Stomach (tissue), 9 donors: Measurements from ENCODE around the gene RPL26. TPM values are rescaled to one million over a fixed set of nuclear protein-coding genes. Genes with fewer than 3 reads are reported as not detected.
"Not testable (repeated sequence)": the region's sequence is repeated elsewhere in the genome, so short reads cannot be mapped to it uniquely, and the experiment has no call there.

Experiments used
- DNase-seq, 2 donors: peaks; one replicate each; pipeline versions ENCODE4 v3.0.0 to v3.0.0-alpha.2; 2013 to 2019
- H3K27ac ChIP-seq, 5 donors: fragments of 200-600 bp in 4 of 5; sonication (generic) in 4 of 5; one replicate each; pipeline ENCODE4 v1.5.1; 2013 to 2019; ENCODE audit warnings: mild to moderate bottlenecking in 1 of 5, moderate library complexity in 1 of 5
- H3K27me3 ChIP-seq, 3 donors: fragments of 200-600 bp; sonication (generic); one replicate each; pipeline ENCODE4 v1.5.1; 2017 to 2019; ENCODE audit warnings: mixed run types in 1 of 3
- H3K36me3 ChIP-seq, 4 donors: fragments of 200-600 bp; sonication (generic); 1 replicate in 3 of 4; 2 replicates in 1 of 4; pipeline ENCODE4 v1.5.1; 2016 to 2019
- H3K4me1 ChIP-seq, 4 donors: fragments of 200-600 bp; sonication (generic); one replicate each; pipeline ENCODE4 v1.5.1; 2016 to 2019
- H3K4me3 ChIP-seq, 4 donors: fragments of 200-600 bp; sonication (generic) in 3 of 4; one replicate each; pipeline ENCODE4 v1.5.1; 2016 to 2019; ENCODE audit warnings: mild to moderate bottlenecking in 1 of 4
- H3K9me3 ChIP-seq, 4 donors: fragments of 200-600 bp; sonication (generic); one replicate each; pipeline ENCODE4 v1.5.1; 2016 to 2019
- EP300 ChIP-seq: sonication (generic); formaldehyde crosslinking; IDR thresholded peaks from one replicate; pipeline ENCODE4 v1.6.1; 2017; ENCODE audit warnings: antibody characterized with exemption
- POLR2A ChIP-seq, 4 donors: fragments of 450-650 bp; IDR thresholded peaks; one replicate each; pipeline ENCODE4 v1.6.1; 2016; ENCODE audit warnings: antibody characterized with exemption in 4 of 4, control low read depth in 2 of 4, mild to moderate bottlenecking in 1 of 4, moderate library complexity in 1 of 4
- POLR2AphosphoS5 ChIP-seq, 3 donors: sonication (generic); formaldehyde crosslinking; IDR thresholded peaks; one replicate each; pipeline ENCODE4 v1.6.1; 2016; ENCODE audit warnings: antibody characterized with exemption in 3 of 3
- WGBS, 5 donors: extraction: QIAGEN DNeasy Blood & Tissue Kit in 3 of 5; methylation state at CpG; one replicate each; pipeline versions ENCODE4 v1.1.5 to v1.1.7; 2013 to 2018; 5-methylcytosine and 5-hydroxymethylcytosine counted together
- intact Hi-C: fragments of 100-400 bp; cut with DNase I; formaldehyde crosslinking; loops from one replicate; pipeline ENCODE4 v1.15.1; 2023; ENCODE audit warnings: low total_unique reads
- polyA plus RNA-seq, 3 donors: library from polyadenylated mRNA; stranded (reverse); fragments of 200-250 nt; gene quantifications; one replicate each; pipeline ENCODE4 v1.2.3, GENCODE V29; 2013
- total RNA-seq, 5 donors: library from RNA; depleted of rRNA; stranded (reverse); fragments of >200 nt; gene quantifications; one replicate each; pipeline versions ENCODE4 v1.1.0 to v1.2.3, GENCODE V29; 2014 to 2016
- TF ChIP-seq, protein P1 (sequence below), 7 experiments: fragments of 450-650 bp in 4 of 7; fragments of 200-600 bp in 3 of 7; sonication (generic) in 3 of 7; IDR thresholded peaks; one replicate each; pipeline ENCODE4 v1.5.1; 2016 to 2019; ENCODE audit warnings: antibody characterized with exemption in 7 of 7, control low read depth in 2 of 7, mild to moderate bottlenecking in 1 of 7
- donor health status: healthy with polysubstance abuse.
- donor health status: Bipolar disorder and iron deficiency.
- donor health status: healthy.

Gene RPL26
- total and polyA plus RNA-seq, 8 donors: 506 to 5,414 (median 3,474) TPM

DNA sequence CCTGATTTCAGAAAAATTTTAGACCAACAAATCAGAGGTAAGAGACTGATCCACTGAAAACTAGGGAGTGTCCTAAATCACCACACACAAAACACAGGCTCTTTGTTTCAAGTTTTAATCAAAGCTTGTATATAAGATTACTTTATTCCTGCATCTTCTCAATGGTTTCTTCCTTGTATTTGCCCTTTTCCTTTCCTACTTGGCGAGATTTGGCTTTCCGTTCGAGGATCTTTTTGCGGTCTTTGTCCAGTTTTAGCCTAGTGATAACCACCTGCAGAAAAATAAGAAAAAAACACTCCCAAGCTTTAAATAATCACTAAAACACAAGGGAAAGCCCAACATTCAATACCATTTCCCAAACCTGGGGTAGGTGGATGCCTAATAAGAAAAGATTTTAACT, 5.6 kb downstream of the RPL26 start:
- TF ChIP-seq, protein P1, sequence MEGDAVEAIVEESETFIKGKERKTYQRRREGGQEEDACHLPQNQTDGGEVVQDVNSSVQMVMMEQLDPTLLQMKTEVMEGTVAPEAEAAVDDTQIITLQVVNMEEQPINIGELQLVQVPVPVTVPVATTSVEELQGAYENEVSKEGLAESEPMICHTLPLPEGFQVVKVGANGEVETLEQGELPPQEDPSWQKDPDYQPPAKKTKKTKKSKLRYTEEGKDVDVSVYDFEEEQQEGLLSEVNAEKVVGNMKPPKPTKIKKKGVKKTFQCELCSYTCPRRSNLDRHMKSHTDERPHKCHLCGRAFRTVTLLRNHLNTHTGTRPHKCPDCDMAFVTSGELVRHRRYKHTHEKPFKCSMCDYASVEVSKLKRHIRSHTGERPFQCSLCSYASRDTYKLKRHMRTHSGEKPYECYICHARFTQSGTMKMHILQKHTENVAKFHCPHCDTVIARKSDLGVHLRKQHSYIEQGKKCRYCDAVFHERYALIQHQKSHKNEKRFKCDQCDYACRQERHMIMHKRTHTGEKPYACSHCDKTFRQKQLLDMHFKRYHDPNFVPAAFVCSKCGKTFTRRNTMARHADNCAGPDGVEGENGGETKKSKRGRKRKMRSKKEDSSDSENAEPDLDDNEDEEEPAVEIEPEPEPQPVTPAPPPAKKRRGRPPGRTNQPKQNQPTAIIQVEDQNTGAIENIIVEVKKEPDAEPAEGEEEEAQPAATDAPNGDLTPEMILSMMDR (IDR thresholded peaks at IDR 0.05): no peak
- TF ChIP-seq EP300 (no peak), POLR2A (IDR thresholded peaks at IDR 0.05) (no peak), POLR2AphosphoS5 (IDR thresholded peaks at IDR 0.05) (no peak)
- intact Hi-C loops: no loop called here
- Histone ChIP-seq H3K9me3 (no peaks in the 10 kb centered on the region), H3K4me1 (peaks cover 40 to 72% (median 58%) of the 10 kb centered on the region in 4 donors), H3K27ac (peak overlapping the region in 4 of 5 donors; percentile 83 to 90 (median 89)), H3K27me3 (no peaks in the 10 kb centered on the region), H3K4me3 (no peak overlapping the region), H3K36me3 (peaks cover 46 to 54% (median 51%) of the 10 kb centered on the region in 4 donors)
- DNase-seq: no peak
- 52 to 81% (median 62%) methylated on average over 4 of the region's 4 CpGs for whole genome bisulfite sequencing, 5 donors

DNA sequence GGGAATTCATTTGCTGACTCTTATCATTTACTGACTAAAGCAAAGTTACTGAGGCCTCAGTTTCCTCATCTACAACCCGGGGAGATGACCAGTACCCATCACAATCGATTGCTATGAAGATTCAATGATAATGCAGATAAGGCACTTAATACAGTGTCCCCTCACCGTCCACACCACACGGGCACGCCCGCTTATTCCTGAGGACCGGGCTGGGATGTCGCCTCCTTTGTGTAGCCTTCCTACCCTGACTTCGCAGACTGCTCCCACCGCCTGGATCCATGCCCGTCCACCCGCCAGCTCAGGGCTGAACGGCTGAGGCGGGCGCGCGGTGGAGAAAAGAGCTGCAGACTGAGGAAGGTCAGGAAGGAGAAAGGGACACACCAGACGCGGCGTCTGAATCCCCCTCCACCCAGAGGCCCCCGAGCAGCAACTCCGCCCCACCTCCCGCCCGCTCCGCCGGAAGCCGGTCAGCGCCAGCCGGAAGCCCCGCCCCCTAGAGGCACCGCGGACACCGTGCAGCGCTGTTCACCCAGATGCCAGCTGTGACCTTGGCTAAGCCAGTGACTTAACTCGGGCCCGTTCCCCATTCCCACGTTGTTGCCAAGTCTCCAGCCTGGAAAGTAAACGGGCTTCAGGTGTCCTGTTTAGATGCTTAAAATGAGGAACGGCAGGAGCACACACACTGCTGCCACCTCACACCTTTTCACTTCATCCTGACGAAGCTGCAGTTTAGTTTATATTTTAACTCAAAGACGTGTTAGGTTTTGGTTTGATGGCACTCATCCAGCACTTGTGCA, 6.5 kb downstream of the RPL26 start, which contains the start of gene KRABD2:
Gene KRABD2, minus strand, starts transcription at position 434 of the 797 bp plus-strand sequence.
- H3K27ac ChIP-seq: peak within 1 kb of the TSS; percentile 83 to 90 (median 89)
- peak within 1 kb of the TSS; percentile 61 to 78 (median 69) for H3K4me3 ChIP-seq
- peak; percentile 92 to 97 for DNase-seq
- H3K9me3 ChIP-seq: no peaks in the 10 kb centered on the region
- peak; percentile 44 to 94 (median 66) for TF ChIP-seq POLR2AphosphoS5 (IDR thresholded peaks at IDR 0.05)
- TF ChIP-seq EP300: no peak
- TF ChIP-seq, protein P1 (IDR thresholded peaks at IDR 0.05): peak in 4 of 7 experiments; percentile 41 to 74 (median 66)
- peak in 1 of 4 donors; percentile 73 for TF ChIP-seq POLR2A (IDR thresholded peaks at IDR 0.05)
- H3K36me3 ChIP-seq: peaks cover 41 to 52% (median 49%) of the 10 kb centered on the region in 4 donors
- H3K4me1 ChIP-seq: peaks cover 33 to 63% (median 50%) of the 10 kb centered on the region in 4 donors
- 0 to 1% (median 1%) methylated on average over 31 to 41 of the region's 41 CpGs for WGBS, 5 donors
- intact Hi-C loops: no loop called here
- no peaks in the 10 kb centered on the region for H3K27me3 ChIP-seq

DNA sequence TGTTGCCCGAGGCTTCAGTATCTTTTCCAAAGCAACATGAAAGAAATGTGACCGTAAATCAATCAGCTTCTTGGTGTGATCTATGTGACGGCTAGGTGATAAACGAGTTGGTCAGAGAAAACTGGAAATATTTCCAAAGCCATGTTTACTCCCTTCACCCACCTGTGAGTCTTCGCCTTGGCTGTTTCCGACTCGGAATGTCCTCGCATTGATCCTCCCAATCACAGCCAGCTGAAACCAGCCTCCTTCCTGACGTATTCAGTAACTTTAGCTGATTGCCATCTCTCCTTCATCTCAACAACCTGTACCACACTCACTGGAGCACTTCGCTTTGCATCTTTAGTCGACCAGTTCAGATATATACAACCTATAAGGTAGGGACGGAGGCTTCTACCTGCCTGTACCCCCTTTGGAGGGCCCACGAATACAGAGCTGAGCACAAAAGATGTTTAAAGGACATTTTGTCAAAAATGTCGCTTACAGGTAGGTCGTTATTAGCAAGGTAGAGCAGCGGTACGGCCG, 7.2 kb downstream of the RPL26 start:
- H3K9me3 ChIP-seq: no peaks in the 10 kb centered on the region
- TF ChIP-seq, protein P1 (IDR thresholded peaks at IDR 0.05): no peak
- TF ChIP-seq EP300 (no peak), POLR2AphosphoS5 (IDR thresholded peaks at IDR 0.05) (no peak), POLR2A (IDR thresholded peaks at IDR 0.05) (no peak)
- peaks cover 35 to 52% (median 47%) of the 10 kb centered on the region in 4 donors for H3K36me3 ChIP-seq
- peaks cover 26 to 56% (median 43%) of the 10 kb centered on the region in 4 donors for H3K4me1 ChIP-seq
- peak overlapping the region; percentile 83 to 90 (median 89) for H3K27ac ChIP-seq
- no peaks in the 10 kb centered on the region for H3K27me3 ChIP-seq
- 9 to 21% (median 12%) methylated on average over 18 of the region's 18 CpGs for WGBS, 5 donors
- intact Hi-C loops: no loop called here
- DNase-seq: peak in 1 of 2 donors; percentile 75
- peak overlapping the region; percentile 61 to 78 (median 69) for H3K4me3 ChIP-seq

GRCh38 chr17:8373856-8374255, 9.1 kb downstream of the RPL26 start:
- intact Hi-C loops, H3K9me3 ChIP-seq, DNase-seq, H3K27ac ChIP-seq, H3K27me3 ChIP-seq, H3K4me3 ChIP-seq: not testable (repeated sequence)
- 92 to 98% (median 95%) methylated on average over 11 to 26 of the region's 26 CpGs for WGBS, 5 donors
- Histone ChIP-seq H3K36me3 (peaks cover 26 to 50% (median 42%) of the 10 kb centered on the region in 4 donors), H3K4me1 (peaks cover 17 to 37% (median 27%) of the 10 kb centered on the region in 4 donors)
